GM18520 (cell line): ENCODE measurements around the gene LEP.

Source experiments
- ATAC-seq: cut with Tn5 transposase; IDR thresholded peaks from one replicate; pipeline ENCODE4 v1.9.1; 2021; ENCODE audit not compliant: unreplicated experiment

Gene LEP

DNA sequence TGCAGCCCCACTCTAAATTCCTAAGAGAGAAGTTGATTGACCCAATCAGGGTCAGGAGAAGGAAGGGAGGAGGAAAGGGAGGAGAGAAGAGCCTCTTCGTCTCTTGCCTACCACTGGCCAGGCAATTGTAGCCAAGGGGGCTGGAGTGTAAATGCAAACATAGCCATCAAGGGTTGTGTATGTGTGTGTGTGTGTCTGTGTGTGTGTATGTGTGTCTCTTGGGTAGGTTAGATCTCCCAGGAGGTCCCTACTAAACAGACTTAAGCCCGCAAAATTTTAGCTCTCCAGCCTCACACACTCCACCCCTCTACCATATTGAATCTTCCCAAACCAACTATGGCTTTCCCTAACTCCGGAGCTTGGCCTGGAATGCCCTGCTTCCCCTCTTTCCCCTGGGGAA is 3.8 kb downstream of the LEP start:
- no peak for ATAC-seq

GRCh38 chr7:128247108-128247507 is 6.0 kb downstream of the LEP start:
- no peak for ATAC-seq

- no peak for ATAC-seq
These were observed 6.6 kb downstream of the LEP start for GRCh38 chr7:128247640-128248194.

DNA sequence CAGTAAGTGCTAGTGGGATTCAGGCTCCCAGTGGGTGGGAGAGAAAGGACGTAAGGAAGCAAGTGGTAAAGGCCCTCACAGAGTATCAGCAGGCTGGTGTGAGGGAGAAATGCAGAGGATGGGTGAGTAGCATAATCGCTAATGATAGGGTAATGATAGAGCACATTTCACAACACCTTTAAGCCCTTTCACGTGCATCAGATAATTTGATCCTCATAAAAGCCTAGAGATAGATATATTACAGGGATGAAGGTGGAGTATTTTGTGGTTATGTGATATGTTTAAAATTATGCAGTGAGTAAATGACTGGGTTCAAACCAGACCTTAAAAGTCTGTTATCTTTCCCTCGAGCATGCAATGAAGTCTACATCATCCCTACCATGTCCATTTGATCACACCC is 10.3 kb downstream of the LEP start:
- ATAC-seq: no peak

- ATAC-seq: no peak
These were observed 12.6 kb downstream of the LEP start for GRCh38 chr7:128253701-128254100.

- no peak for ATAC-seq
These were observed 13.4 kb downstream of the LEP start for GRCh38 chr7:128254470-128254869.

DNA sequence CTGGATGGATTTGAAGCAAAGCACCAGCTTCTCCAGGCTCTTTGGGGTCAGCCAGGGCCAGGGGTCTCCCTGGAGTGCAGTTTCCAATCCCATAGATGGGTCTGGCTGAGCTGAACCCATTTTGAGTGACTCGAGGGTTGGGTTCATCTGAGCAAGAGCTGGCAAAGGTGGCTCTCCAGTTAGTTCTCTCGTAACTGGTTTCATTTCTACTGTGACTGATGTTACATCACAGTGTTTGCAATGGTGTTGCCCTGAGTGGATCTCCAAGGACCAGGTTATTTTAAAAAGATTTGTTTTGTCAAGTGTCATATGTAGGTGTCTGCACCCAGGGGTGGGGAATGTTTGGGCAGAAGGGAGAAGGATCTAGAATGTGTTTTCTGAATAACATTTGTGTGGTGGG is 14.2 kb downstream of the LEP start:
- no peak for ATAC-seq

- ATAC-seq: no peak
These were observed 16.4 kb downstream of the LEP start for GRCh38 chr7:128257458-128257857.

DNA sequence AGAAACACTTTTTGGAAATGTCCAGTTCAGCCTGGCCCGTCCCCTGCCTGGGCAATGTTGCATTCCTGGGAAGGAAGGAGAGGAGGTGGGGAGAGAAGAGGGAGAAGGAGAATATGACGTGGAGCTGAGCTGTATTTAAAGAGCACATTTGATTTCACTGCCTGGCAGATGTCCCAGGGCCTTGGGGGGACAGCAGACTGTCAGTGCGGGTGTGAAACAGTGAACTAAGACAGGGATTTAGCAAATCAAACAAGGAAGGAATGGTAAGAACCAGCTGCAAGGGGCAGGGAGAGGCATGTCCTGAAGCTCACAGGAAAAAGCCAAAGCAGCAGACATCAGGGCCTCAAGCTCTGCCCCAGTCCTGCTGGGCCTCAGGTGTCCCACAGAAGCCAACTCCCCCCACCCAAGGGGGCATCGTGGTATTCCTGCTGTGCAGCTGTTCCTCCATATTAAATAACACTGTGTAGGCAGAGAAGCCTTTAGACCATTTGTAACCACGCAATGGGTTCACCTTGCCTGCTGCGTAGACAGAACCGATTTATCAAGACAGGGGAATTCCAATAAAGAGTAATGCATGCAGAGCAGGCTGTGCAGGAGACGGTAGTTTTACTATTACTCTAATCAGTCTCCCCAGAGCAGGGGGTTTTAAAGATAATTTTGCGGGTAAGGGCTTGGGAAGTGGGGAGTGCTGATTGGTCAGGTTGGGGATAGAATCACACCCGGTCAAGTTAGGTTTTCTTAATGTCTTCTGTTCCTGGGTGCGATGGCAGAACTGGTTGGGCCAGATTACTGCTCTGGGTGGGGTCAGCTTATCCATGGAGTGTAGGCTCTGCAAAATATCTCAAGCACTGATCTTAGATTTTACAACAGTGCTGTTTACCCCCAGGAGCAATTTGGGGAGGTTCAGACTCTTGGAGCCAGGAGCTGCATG is 18.3 kb downstream of the LEP start:
- no peak for ATAC-seq

DNA sequence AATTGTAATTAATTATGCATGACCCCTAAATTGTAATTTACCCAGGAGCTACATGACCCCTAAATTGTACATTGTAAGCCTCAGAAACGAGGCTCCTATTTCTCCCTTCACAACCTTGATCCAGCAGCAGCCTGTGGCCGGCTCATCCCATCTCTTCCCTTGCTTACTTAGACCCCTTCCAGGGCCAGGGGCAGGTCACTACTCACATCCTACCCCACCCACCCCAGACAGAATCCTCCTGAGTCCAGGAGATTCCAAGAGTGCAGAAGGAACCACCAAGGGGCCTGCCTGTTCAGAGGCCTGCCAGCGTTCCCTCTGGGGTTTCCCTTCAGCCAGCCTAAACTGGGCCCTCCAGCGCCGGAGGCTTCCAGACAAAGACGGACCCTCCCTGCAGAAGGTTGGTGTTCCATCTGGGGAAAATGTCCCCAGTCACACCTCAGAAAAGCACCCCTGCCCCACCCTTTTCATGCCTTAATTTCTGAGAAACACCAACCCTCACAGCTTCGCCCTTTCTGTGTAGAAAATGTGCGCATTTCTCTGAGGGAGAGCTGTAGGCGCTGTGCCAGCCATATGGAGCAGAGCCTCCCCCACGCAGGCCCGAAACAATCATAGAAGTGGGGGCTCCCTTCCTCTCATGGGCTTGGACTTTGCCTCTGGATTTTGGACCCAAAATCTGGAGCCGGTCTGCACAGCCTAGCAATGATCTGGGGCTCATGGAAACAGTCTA is 19.2 kb downstream of the LEP start:
- no peak for ATAC-seq

DNA sequence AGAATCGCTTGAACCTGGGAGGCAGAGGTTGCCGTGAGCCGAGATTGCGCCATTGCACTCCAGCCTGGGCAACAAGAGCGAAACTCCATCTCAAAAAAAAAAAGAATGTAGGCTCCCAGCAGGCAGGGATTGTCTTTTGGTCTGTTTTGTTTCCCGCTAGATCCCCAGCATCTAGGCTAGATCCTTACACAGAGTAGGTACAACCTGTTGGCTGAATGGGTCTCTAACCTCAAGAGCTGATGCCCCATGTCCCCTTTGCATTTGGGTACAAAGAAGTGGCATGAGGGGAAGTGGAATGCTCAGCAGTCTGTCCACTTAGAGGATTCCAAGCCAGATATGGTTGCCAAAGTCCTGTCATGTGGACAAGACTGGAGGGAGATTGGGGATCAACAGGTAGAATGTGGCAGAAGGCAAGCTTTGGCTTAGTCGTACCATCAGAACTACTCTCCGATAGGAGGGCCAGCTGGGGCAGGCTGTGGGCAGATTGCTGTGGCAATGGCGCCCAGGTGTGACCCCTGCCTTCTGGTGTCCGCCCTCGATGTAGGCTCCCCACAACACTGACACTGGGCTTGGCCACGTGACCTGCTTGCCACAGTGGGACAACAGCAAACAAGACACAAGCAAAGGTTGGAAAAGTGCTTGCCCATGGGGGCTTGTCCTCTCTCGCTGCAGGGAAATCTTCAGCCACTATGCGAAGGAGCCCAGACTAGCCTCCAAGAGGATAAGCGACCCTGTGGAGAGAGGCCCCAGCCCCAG is 21.4 kb downstream of the LEP start:
- ATAC-seq: no peak

GRCh38 chr7:128263420-128263819 is 22.3 kb downstream of the LEP start:
- no peak for ATAC-seq

DNA sequence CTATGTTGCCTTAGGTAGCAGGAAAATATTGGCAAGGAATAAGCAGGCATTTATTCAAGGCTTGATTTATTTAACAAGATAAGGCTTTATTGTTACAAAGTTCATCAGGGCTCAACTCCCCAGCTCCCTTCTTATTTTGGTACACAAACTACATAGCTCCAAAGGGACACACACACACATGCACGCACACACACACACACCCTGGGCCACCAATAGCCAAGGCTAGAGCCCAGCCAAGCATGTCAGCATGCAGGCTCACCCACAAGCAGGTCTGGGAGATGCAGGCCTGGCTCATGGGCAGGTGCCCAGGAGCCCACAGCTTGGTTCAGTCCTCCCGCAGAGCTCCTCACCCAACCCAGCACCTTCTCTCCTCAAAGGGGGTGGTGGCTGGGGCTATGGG is 23.4 kb downstream of the LEP start:
- ATAC-seq: no peak

GRCh38 chr7:128265156-128265905 is 24.3 kb downstream of the LEP start:
- ATAC-seq: no peak

- ATAC-seq: no peak
These were observed 24.8 kb downstream of the LEP start for GRCh38 chr7:128265906-128266300.

GRCh38 chr7:128266529-128266882 is 25.4 kb downstream of the LEP start:
- no peak for ATAC-seq

DNA sequence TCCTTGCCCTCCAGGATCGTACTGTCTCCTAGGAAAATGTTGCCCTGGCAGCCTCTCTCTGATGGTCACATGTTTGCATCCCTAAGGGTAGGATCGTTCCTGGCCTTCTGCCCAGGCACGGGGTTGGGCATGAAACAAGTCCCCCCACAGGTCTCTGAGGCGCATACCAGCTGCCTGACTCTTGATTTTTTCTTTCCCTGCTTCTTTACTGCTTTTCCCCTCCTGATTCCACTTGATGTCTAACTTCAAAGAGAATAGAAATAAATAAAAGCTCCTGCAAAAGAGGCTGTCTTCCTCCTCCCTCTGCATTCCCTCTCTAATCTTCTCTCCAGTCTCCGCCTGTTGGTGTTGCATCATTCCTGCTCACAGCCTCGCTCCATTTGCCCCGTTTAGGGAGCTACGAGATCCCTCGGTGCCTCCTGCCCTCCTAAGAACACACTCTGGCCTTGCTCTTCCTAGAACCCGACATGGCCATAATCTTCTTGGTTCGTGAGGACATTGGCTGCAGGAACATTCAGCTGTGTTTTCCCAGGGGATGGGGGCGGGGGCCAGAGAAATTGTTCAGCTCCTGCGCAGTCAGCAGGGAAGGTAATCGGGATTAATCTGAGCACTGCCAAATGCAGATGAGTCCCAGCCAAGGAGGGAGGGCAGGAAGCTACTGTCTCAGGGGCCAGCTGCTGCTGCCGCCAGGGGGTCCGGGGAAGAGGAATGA is 26.0 kb downstream of the LEP start:
- ATAC-seq: no peak

- ATAC-seq: no peak
These were observed 26.5 kb downstream of the LEP start for GRCh38 chr7:128267595-128267924.

DNA sequence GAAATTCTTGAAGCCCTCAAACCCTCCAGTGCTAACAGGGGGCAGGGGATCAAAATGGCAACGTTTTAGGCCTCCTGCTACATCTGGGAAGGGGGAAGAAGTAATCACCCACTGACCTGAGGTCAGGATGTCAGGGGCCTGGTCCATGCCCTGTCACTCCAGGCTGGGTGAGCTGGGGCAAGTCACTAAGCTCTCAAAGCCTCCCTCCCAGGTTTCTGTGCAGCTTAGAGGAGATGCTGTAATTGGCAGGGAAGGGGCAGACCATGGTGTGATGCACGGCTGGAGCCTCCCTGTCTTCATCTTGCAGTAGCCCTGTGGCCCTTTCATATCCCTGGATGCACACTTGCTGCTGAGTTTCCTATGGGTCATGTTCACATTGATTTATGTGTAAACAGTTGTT is 27.2 kb downstream of the LEP start:
- no peak for ATAC-seq

DNA sequence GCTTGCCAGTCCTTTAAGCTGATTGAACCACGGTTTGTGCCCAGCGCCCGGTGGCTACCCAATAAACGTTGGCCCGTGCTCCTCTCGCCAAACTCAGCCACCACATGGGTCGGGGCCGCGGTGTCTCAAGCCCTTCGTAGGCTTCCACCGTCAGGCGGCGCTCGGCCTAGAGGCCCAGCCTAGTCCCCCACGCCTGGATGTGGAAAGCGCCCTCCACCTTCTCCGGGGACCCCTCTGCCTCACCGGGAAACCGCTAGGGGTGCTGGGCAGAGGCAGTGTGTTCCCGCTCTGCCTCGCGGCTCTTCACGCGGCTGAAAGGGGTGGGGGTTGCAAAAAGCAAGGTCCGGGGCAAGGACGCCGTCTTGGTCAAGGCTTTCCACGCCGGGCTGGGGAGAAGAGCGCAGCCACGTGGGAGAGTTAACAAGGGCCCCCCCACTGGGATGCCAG is 29.8 kb downstream of the LEP start:
- ATAC-seq: no peak
